ENCODE data around the gene XKR3.

DNA sequence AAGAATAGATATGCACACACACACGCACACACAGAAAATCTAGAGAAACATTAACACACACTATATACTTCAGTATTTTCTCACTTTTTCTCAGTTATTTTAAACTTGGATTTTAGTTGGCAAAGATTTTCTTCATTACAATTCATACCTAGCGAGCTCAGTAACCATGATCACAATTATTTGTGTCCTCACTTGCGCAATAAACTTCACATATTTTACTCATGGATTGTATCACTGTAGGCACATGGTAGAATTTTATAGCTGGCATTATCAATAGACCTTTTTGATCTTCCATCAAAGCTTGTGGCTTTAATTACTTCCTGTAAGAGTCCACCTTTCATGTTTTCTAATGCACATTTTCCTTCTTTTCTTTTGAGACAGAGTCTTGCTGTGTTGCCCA, 4.8 kb upstream of the XKR3 start:
- TF ChIP-seq EZH2phosphoT487 (conservative IDR thresholded peaks at IDR 0.05; ENCODE audit: low read length) = no peak
- TF ChIP-seq CTCF (IDR thresholded peaks at IDR 0.05; ENCODE audit: insufficient read depth, low read length, poor library complexity, severe bottlenecking) = no peak

Measured in SU-DHL-6 (cell line).